ENCODE results near the gene NSUN2.
A peak's percentile ranks its signal among the peaks of the same experiment; 100 is the strongest.

The NSUN2 gene

GRCh38 chr5:6602441-6602840 is 30.4 kb downstream of the NSUN2 start:
- DNase-seq: no peak

- no peak for DNase-seq
These were observed 31.0 kb downstream of the NSUN2 start for GRCh38 chr5:6601816-6602215.

GRCh38 chr5:6601271-6601670 is 31.6 kb downstream of the NSUN2 start:
- DNase-seq: no peak

- DNase-seq: no peak
These were observed 33.1 kb downstream of the NSUN2 start for GRCh38 chr5:6599739-6600138.

GRCh38 chr5:6598351-6598900 is 34.4 kb downstream of the NSUN2 start:
- no peak for DNase-seq

- DNase-seq: no peak
These were observed 35.3 kb downstream of the NSUN2 start for GRCh38 chr5:6597557-6597956.

GRCh38 chr5:6596388-6596787 is 36.5 kb downstream of the NSUN2 start:
- DNase-seq: no peak

- DNase-seq: no peak
These were observed 37.4 kb downstream of the NSUN2 start for GRCh38 chr5:6595405-6595804.

- DNase-seq: no peak
These were observed 38.8 kb downstream of the NSUN2 start for GRCh38 chr5:6594066-6594465.

- DNase-seq: no peak
These were observed 39.5 kb downstream of the NSUN2 start for GRCh38 chr5:6593148-6594016.

- DNase-seq: no peak
These were observed 40.2 kb downstream of the NSUN2 start for GRCh38 chr5:6592601-6593000.

- no peak for DNase-seq
These were observed 41.1 kb downstream of the NSUN2 start for GRCh38 chr5:6591671-6592288.

GRCh38 chr5:6590581-6590980 is 42.3 kb downstream of the NSUN2 start:
- no peak for DNase-seq

- no peak for DNase-seq
These were observed 45.7 kb downstream of the NSUN2 start for GRCh38 chr5:6587171-6587570.

- DNase-seq: no peak
These were observed 46.2 kb downstream of the NSUN2 start for GRCh38 chr5:6586647-6587042.

GRCh38 chr5:6585939-6586646 is 46.8 kb downstream of the NSUN2 start:
- no peak for DNase-seq

- DNase-seq: no peak
These were observed 47.7 kb downstream of the NSUN2 start for GRCh38 chr5:6585168-6585567.

GRCh38 chr5:6584727-6585126 is 48.1 kb downstream of the NSUN2 start:
- no peak for DNase-seq

- DNase-seq: no peak
These were observed 48.7 kb downstream of the NSUN2 start for GRCh38 chr5:6584101-6584645.

GRCh38 chr5:6583049-6583880 is 49.6 kb downstream of the NSUN2 start:
- DNase-seq: peak; percentile 55

GRCh38 chr5:6582507-6583048 is 50.3 kb downstream of the NSUN2 start:
- no peak for DNase-seq

Data from femur (tissue), 1 donor.